ENCODE measurements around the gene ADAMTSL5.
"Not testable (repeated sequence)": the region's sequence is repeated elsewhere in the genome, so short reads cannot be mapped to it uniquely, and the experiment has no call there.

Gene ADAMTSL5

DNA sequence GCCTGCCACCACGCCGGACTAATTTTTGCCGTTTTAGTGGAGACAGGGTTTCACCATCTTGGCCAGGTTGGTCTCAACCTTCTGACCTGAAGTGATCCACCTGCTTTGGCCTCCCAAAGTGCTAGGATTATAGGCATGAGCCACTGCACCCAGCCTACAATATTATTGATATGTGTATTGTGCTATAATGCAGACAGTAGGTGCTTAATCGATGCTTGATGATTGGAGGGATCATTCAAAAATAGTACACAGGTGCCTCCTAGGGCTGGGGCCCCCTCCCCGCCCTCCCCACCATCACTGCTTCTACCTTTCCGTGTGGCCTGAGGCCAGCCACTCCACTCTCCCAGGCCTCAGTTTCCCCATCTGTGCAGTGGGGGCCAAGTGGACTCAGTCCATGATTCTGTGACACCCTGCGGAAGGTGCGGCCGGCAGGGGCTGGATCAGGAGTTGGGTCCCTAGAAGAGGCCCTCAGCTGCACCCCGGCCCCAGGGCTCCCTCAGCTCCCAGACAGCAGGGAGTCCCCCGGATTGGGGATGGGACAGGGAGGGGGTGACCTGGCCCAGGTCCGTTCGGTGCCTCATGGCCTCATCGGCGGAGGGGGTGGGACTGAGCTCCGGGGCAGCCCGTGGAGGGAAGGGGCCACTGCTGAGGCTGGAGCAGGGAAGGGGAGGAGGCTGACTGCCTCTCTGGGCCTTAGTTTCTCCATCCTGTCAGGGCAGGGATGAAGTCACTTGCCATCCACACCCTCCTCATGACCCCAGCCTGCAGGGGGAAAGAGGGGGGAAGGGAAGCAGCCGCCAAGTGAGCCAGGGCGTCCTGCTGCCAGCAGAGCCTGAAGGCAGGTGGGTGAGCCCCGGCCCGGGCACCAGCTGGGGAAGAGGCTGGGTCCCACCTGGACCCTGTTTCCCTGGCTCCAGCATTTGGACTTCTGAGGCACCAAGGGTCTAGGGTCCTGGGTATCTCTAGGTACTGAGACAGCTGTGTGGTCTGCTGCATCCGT, 1.2 kb downstream of the ADAMTSL5 start:
- DNase-seq = no peak

DNA sequence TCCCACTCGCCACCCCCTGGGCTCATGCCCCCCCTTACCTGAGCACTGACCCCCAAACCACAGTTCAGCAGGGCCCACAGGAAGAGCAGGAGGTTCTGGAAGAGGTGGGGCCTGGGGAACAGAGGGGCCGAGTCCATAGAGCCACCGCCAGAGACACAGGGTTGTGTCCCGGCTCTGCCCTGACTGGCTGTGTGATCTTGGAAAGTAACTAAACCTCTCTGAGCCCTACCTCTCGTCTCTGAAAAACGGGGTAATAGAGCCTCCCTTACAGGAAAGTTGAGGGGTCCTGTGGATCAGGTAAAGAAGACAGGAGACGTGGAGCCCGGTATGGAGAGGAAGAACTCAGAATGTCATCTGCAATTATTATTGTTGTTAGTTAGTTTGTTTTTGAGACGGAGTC, 2.0 kb downstream of the ADAMTSL5 start:
- no peak for DNase-seq

DNA sequence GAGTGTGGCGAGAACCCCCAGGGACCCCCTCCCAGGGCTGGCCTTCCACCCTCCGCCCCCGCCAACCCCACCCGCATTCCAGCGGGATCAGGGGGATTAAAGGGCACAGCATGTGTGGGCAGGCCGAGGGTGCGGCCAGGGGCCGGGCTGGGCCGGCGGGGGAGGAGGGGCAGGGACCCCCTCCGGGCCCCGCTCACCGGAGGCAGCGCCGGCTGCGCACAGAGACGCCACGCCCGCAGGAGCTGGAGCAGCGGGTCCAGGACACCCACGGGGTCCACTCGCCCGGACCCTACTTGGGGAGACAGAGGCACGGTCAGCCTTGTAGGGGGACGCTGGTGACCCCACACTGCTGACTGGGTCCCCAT, 2.4 kb downstream of the ADAMTSL5 start:
- DNase-seq = no peak

- no peak for DNase-seq
These were observed 3.0 kb downstream of the ADAMTSL5 start for GRCh38 chr19:1509602-1510441.

DNA sequence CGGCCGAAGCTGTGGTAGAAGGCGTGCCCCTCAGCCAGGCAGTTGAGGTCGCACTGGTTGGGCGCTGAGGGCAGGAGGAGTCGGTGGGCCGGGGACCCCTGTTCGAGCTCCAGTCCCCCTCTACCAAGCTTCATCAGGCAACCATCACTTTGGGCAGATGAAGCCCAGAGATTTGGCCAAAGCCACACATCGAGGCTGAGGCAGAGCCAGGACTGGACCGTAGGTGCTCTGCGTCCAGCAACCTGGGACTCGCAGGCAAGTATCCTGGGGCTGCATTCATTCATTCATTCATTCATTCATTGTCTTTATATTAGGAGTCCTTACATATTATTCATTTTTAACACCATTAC, 4.3 kb downstream of the ADAMTSL5 start:
- no peak for DNase-seq

DNA sequence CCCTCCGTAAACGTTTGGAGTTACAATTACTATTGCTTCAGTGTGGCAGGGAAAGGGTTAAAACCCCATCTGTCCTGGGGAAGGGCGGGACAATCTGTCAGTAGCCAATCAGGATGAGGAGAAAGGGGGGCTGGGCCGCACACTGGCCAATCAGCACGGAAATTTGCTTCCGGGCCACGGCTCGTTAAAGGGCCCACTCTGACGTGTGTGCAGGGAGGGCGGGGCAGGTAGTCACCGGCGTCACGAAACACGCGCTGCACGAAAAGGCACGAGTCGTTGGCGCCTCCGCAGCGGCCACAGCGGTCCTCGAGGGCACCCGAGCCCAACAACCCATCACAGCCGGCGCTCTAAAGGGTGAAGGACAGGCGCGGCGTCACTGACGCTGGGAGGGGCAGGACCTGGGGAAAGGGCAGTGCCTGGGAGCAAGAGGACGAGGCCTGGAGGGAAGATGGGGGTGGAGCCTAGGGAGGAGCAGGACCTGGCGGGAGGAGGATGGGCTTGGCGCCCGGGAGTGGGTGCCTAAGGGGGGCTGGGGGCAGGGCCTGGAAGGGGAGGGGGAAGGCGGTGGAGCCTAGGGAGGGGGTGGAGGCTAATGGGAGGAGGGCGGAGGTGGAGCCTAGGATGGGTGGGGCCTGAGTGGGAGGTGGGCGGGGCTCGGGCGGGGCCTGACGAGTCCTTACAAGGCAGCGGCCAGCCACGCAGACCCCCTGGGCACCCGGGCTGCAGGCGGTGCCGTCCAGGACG, 4.9 kb downstream of the ADAMTSL5 start:
- DNase-seq = peak; percentile 93

DNA sequence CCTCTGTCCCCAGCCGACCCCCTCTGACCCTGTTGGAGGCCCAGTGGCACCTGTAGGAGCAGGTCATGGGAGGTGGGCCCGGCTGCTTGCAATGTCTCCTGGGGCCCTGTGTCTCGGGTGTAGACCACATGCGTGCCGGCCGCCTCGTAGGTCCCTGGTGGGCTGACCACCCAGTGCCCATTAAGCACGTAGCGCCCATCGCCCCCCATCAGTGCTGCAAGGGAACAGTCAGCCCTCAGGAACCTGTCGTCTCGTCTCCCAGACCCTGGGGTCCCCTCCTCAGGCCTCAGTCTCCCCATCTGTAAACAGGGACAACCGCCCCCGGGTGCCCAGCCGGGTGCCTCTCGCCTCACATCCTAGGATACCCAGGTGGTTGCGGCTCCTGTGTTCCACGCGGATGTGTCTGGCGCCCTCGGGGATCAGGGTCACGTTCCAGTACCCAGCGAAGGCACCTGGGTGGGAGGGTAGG, 5.6 kb downstream of the ADAMTSL5 start:
- DNase-seq = no peak

GRCh38 chr19:1505991-1506881, 6.6 kb downstream of the ADAMTSL5 start:
- DNase-seq = no peak

GRCh38 chr19:1505012-1505411, 7.8 kb downstream of the ADAMTSL5 start:
- DNase-seq = no peak

- DNase-seq = no peak
These were observed 8.7 kb downstream of the ADAMTSL5 start for GRCh38 chr19:1503925-1504773.

DNA sequence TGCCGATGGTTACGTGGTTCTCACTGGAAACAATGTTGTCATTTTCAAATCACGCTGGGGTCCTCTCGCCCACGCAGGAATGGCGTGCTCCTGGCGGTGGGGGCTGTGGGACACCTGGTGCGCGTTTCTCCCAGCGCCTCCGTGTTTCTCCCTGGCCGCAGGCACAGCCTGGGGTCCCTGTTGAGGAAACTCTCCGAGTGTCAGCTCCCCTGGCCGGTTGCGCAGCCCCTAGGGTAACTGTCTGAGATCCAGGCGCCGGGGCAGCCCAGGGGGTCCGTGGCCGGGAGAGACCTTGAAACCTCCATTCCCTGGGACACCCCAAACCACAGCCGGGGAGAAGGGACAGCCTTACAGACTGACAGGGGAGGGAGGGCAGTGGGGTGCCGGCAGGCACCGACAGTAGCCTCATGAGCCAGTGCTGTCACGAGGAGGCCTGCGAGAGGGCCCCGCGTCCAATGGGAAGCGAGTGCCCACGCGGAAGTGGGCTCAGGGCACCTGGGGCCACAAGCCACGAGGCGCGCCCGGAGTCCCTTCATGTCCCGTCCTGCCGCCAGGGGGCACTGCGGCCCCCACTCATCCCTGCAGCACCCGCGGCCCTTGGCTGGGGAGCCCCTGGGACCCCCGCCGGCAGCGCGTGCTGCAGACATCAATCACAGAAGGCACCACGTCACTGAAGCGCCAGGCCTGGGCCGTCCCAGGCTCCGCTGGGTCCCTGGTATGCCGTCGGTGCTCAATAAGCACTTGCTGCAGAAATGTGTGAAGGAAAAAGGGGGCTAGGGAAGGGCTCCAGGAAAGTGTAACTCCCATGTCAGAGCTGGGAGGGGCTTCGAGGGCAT, 9.5 kb downstream of the ADAMTSL5 start:
- peak; percentile 68 for DNase-seq

- no peak for DNase-seq
These were observed 10.3 kb downstream of the ADAMTSL5 start for GRCh38 chr19:1502433-1503088.

GRCh38 chr19:1501200-1501595, 11.6 kb downstream of the ADAMTSL5 start:
- no peak for DNase-seq

GRCh38 chr19:1499231-1499630, 13.6 kb downstream of the ADAMTSL5 start:
- DNase-seq = not testable (repeated sequence)

DNA sequence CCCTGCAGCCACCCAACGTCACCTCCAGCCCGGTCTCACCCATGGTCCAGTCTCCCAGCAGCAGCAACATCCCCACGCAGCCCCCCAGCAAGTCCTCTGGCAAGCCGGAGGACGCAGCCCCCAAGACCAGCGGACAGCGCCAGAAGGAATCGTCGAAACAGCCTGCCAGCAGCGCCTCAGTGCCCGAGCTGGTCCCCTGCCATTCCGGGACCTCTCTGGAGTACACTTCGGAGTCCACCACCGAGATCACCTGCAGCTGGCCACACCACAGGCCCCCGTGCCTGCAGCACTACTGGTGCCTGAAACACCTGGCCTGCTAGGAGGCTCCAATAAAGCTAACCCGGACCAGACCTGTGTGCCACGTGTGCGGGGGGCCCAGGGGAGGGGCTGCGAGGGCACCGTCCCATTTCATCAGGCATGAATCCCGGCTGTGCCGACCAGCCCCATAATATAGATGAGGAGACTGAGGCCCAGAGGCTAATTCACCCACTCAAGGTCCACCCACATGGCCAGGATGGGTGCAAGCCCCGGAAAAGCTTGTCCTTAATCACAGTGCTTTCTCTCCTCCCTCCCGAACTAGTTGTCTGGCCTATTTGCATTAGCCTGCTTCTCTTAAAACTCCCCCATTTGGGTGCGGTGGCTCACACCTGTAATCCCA, 15.1 kb downstream of the ADAMTSL5 start:
- no peak for DNase-seq

GRCh38 chr19:1496714-1497577, 15.9 kb downstream of the ADAMTSL5 start:
- no peak for DNase-seq

- no peak for DNase-seq
These were observed 16.8 kb downstream of the ADAMTSL5 start for GRCh38 chr19:1495799-1496713.
